ENCODE measurements around the gene CD40. TPM values are rescaled to one million over a fixed set of nuclear protein-coding genes. Genes with fewer than 3 reads are reported as not detected.

Gene CD40
- polyA plus RNA-seq, 1 of the 3 experiments (the other 2 are of a cell fraction) = not detected

GRCh38 chr20:46160661-46161060 lies 42.5 kb downstream of the CD40 start:
- no peak overlapping the region for H3K9ac ChIP-seq
- POLR2A ChIA-PET = no interaction called here
- peaks cover 16% of the 10 kb centered on the region; the same call in 1 of the 2 replicates for H3K27me3 ChIP-seq (ENCODE audit: insufficient read depth)
- TF ChIP-seq FOXM1 (IDR thresholded peaks at IDR 0.05; ENCODE audit: low read depth) (no peak), TAF1 (IDR thresholded peaks at IDR 0.05; ENCODE audit: borderline replicate concordance, low read depth, low read length) (no peak), MEF2A (IDR thresholded peaks at IDR 0.05; ENCODE audit: borderline replicate concordance, low read depth) (no peak), TCF12 (IDR thresholded peaks at IDR 0.05) (no peak), RXRA (IDR thresholded peaks at IDR 0.05; ENCODE audit: borderline replicate concordance, low read depth) (no peak), SMC3 (IDR thresholded peaks at IDR 0.05; ENCODE audit: low read depth, low read length) (no peak), MXI1 (IDR thresholded peaks at IDR 0.05; ENCODE audit: low read depth, low read length) (no peak), CHD2 (IDR thresholded peaks at IDR 0.05; ENCODE audit: low read length, partially characterized antibody) (no peak), YY1 (IDR thresholded peaks at IDR 0.05; ENCODE audit: low read depth) (no peak), FOXJ3 (CRISPR knock-in tag; IDR thresholded peaks at IDR 0.05) (no peak), JUND (IDR thresholded peaks at IDR 0.05) (no peak)
- TF ChIP-seq, protein P1, sequence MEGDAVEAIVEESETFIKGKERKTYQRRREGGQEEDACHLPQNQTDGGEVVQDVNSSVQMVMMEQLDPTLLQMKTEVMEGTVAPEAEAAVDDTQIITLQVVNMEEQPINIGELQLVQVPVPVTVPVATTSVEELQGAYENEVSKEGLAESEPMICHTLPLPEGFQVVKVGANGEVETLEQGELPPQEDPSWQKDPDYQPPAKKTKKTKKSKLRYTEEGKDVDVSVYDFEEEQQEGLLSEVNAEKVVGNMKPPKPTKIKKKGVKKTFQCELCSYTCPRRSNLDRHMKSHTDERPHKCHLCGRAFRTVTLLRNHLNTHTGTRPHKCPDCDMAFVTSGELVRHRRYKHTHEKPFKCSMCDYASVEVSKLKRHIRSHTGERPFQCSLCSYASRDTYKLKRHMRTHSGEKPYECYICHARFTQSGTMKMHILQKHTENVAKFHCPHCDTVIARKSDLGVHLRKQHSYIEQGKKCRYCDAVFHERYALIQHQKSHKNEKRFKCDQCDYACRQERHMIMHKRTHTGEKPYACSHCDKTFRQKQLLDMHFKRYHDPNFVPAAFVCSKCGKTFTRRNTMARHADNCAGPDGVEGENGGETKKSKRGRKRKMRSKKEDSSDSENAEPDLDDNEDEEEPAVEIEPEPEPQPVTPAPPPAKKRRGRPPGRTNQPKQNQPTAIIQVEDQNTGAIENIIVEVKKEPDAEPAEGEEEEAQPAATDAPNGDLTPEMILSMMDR (IDR thresholded peaks at IDR 0.05) = no peak
- no peaks in the 10 kb centered on the region for H3K9me3 ChIP-seq
- WGBS (ENCODE audit: low lambda C conversion rate) = 38% methylated on average over 1 of the region's 5 CpGs
- no peaks in the 10 kb centered on the region for H3K9me2 ChIP-seq
- no peaks in the 10 kb centered on the region for H3K36me3 ChIP-seq (replicated peaks in 1 of 2; ENCODE audit: control insufficient read depth in 1 of 2, insufficient read depth in 2 of 2, low read length in 1 of 2)
- no peaks in the 10 kb centered on the region for H4K20me1 ChIP-seq (ENCODE audit: insufficient read depth)
- peaks cover 0 to 32% of the 10 kb centered on the region in 2 experiments; a peak in 2 of 4 replicates for H3K4me1 ChIP-seq (ENCODE audit: control insufficient read depth in 1 of 2, insufficient read depth in 2 of 2, low read depth in 1 of 2, low read length in 1 of 2)
- CTCF ChIA-PET = interaction anchor here (0.6 to 6.1 kb wide), 6 partner anchors 9 to 148 kb away, joined by 3 to 46 read pairs (median 4); partner anchors contain the start of gene CDH22
- H2AFZ ChIP-seq (ENCODE audit: low read depth) = no peak overlapping the region
- no peaks in the 10 kb centered on the region for H3K79me2 ChIP-seq (ENCODE audit: insufficient read depth)
- no peak for DNase-seq
- no peak overlapping the region for H3K4me2 ChIP-seq
- no peak overlapping the region for H3K4me3 ChIP-seq (ENCODE audit: low read depth in 2 of 2, low read length in 1 of 2)
- no peak overlapping the region for H3K27ac ChIP-seq (ENCODE audit: low read depth in 2 of 2, low read length in 1 of 2)
- no peaks in the 10 kb centered on the region for H3F3A ChIP-seq (replicated peaks; ENCODE audit: insufficient read depth)

- H3K9me2 ChIP-seq = no peaks in the 10 kb centered on the region
- H3K27ac ChIP-seq (ENCODE audit: low read depth in 2 of 2, low read length in 1 of 2) = no peak overlapping the region
- peaks cover 0 to 32% of the 10 kb centered on the region in 2 experiments; a peak in 2 of 4 replicates for H3K4me1 ChIP-seq (ENCODE audit: control insufficient read depth in 1 of 2, insufficient read depth in 2 of 2, low read depth in 1 of 2, low read length in 1 of 2)
- peaks cover 16% of the 10 kb centered on the region; the same call in 1 of the 2 replicates for H3K27me3 ChIP-seq (ENCODE audit: insufficient read depth)
- H3K9me3 ChIP-seq = no peaks in the 10 kb centered on the region
- H2AFZ ChIP-seq (ENCODE audit: low read depth) = no peak overlapping the region
- H3K9ac ChIP-seq = no peak overlapping the region
- no peaks in the 10 kb centered on the region for H4K20me1 ChIP-seq (ENCODE audit: insufficient read depth)
- DNase-seq = no peak
- TF ChIP-seq, protein P1 (IDR thresholded peaks at IDR 0.05) = no peak
- no peak for TF ChIP-seq TEAD4 (IDR thresholded peaks at IDR 0.05; ENCODE audit: borderline replicate concordance, insufficient read depth)
- no peak for TF ChIP-seq IRF3 (IDR thresholded peaks at IDR 0.05; ENCODE audit: low read depth, low read length)
- no peak for TF ChIP-seq CHD2 (IDR thresholded peaks at IDR 0.05; ENCODE audit: low read length, partially characterized antibody)
- TF ChIP-seq SMC3 (IDR thresholded peaks at IDR 0.05; ENCODE audit: low read depth, low read length) = no peak
- no peaks in the 10 kb centered on the region for H3K36me3 ChIP-seq (replicated peaks in 1 of 2; ENCODE audit: control insufficient read depth in 1 of 2, insufficient read depth in 2 of 2, low read length in 1 of 2)
- H3K79me2 ChIP-seq (ENCODE audit: insufficient read depth) = no peaks in the 10 kb centered on the region
- no peak overlapping the region for H3K4me3 ChIP-seq (ENCODE audit: low read depth in 2 of 2, low read length in 1 of 2)
- H3F3A ChIP-seq (replicated peaks; ENCODE audit: insufficient read depth) = no peaks in the 10 kb centered on the region
- WGBS (ENCODE audit: low lambda C conversion rate) = 40% methylated on average over 1 of the region's 1 CpG
- H3K4me2 ChIP-seq = no peak overlapping the region
- ChIA-PET POLR2A (no interaction called here), CTCF (interaction anchor here (0.7 to 20.8 kb wide), 6 partner anchors 10 to 187 kb away, joined by 3 to 347 read pairs (median 10); no protein-coding TSS in a partner anchor)
These were observed 43.8 kb downstream of the CD40 start for GRCh38 chr20:46161921-46162320.
